Raji (cell line): ENCODE measurements around the gene RPA1.

Experiments
- POLR2A ChIP-seq: IDR thresholded peaks from 2 replicates; pipeline ENCODE4 v1.6.1; 2011; ENCODE audit warnings: low read depth, low read length, control low read depth; ENCODE audit not compliant: insufficient read depth

The RPA1 gene

GRCh38 chr17:1865252-1866037 lies 35.6 kb downstream of the RPA1 start:
- no peak for TF ChIP-seq POLR2A

GRCh38 chr17:1867307-1867706 lies 37.5 kb downstream of the RPA1 start:
- no peak for TF ChIP-seq POLR2A

- no peak for TF ChIP-seq POLR2A
Observed at GRCh38 chr17:1868090-1868489, 38.3 kb downstream of the RPA1 start.

- no peak for TF ChIP-seq POLR2A
Observed at GRCh38 chr17:1870592-1870991, 40.8 kb downstream of the RPA1 start.

- TF ChIP-seq POLR2A: no peak
Observed at GRCh38 chr17:1871756-1872155, 42.0 kb downstream of the RPA1 start.

GRCh38 chr17:1872254-1872653 lies 42.4 kb downstream of the RPA1 start:
- no peak for TF ChIP-seq POLR2A

- TF ChIP-seq POLR2A: no peak
Observed at GRCh38 chr17:1872976-1873375, 43.2 kb downstream of the RPA1 start.

- no peak for TF ChIP-seq POLR2A
Observed at GRCh38 chr17:1873418-1873817, 43.6 kb downstream of the RPA1 start.

- TF ChIP-seq POLR2A: no peak
Observed at GRCh38 chr17:1875597-1875996, 45.8 kb downstream of the RPA1 start.

GRCh38 chr17:1878419-1879121 lies 48.8 kb downstream of the RPA1 start:
- TF ChIP-seq POLR2A: no peak

- TF ChIP-seq POLR2A: no peak
Observed at GRCh38 chr17:1880851-1881630, 51.2 kb downstream of the RPA1 start.

GRCh38 chr17:1882836-1883235 lies 53.0 kb downstream of the RPA1 start:
- no peak for TF ChIP-seq POLR2A

GRCh38 chr17:1883536-1883935 lies 53.7 kb downstream of the RPA1 start:
- TF ChIP-seq POLR2A: no peak

GRCh38 chr17:1888741-1889140 lies 58.9 kb downstream of the RPA1 start:
- no peak for TF ChIP-seq POLR2A

- TF ChIP-seq POLR2A: no peak
Observed at GRCh38 chr17:1890758-1891450, 61.1 kb downstream of the RPA1 start.
